HepG2 (cell line): ENCODE data around the gene POLRMT. TPM values are rescaled to one million over a fixed set of nuclear protein-coding genes. Genes with fewer than 3 reads are reported as not detected.

Experiments used
- AGO2 ChIP-seq: fragments of 200-400 bp; formaldehyde crosslinking; optimal IDR thresholded peaks from 2 replicates; pipeline ENCODE3; 2017; ENCODE audit warnings: mild to moderate bottlenecking, low read depth, low read length, moderate library complexity
- HNF4A ChIP-seq: sonication (generic); formaldehyde crosslinking; IDR thresholded peaks from 2 replicates; pipeline ENCODE4 v1.4.0; 2020; ENCODE audit warnings: missing genetic modification reagents
- HNRNPLL ChIP-seq: fragments of 200-400 bp; formaldehyde crosslinking; IDR thresholded peaks from 2 replicates; pipeline ENCODE4 v1.6.1; 2017; ENCODE audit warnings: mild to moderate bottlenecking, low read depth, low read length; ENCODE audit not compliant: poor library complexity, severe bottlenecking
- MEIS1 ChIP-seq: sonication (generic); formaldehyde crosslinking; IDR thresholded peaks from 2 replicates; pipeline ENCODE4 v1.9.0; 2021; ENCODE audit warnings: mild to moderate bottlenecking, missing genetic modification reagents, moderate library complexity, borderline replicate concordance
- PAX8 ChIP-seq: sonication (generic); formaldehyde crosslinking; IDR thresholded peaks from 2 replicates; pipeline ENCODE4 v1.8.0; 2022; ENCODE audit warnings: mild to moderate bottlenecking, missing genetic modification reagents, borderline replicate concordance
- PHF21A ChIP-seq: sonication (generic); formaldehyde crosslinking; IDR thresholded peaks from 2 replicates; pipeline ENCODE4 v1.5.0; 2020; ENCODE audit warnings: mild to moderate bottlenecking, missing genetic modification reagents
- RBM39 ChIP-seq: fragments of 200-400 bp; formaldehyde crosslinking; IDR thresholded peaks from one replicate; pipeline ENCODE4 v1.6.1; 2018; ENCODE audit warnings: antibody characterized with exemption, mild to moderate bottlenecking, low read depth, low read length; ENCODE audit not compliant: poor library complexity, severe bottlenecking
- SMAD1 ChIP-seq: sonication (generic); formaldehyde crosslinking; IDR thresholded peaks from 2 replicates; pipeline ENCODE4 v1.4.0; 2020; ENCODE audit warnings: missing genetic modification reagents, low read depth, mild to moderate bottlenecking, borderline replicate concordance
- ZNF230 ChIP-seq: sonication (generic); formaldehyde crosslinking; IDR thresholded peaks from 2 replicates; pipeline ENCODE4 v1.4.0; 2020; ENCODE audit warnings: mild to moderate bottlenecking, missing genetic modification reagents
- ZNF543 ChIP-seq: sonication (generic); formaldehyde crosslinking; IDR thresholded peaks from 2 replicates; pipeline ENCODE4 v1.4.0; 2020; ENCODE audit warnings: mild to moderate bottlenecking, missing genetic modification reagents
- polyA plus RNA-seq, 8 experiments: library from polyadenylated mRNA; depleted of rRNA in 3 of 8; stranded (reverse) in 7 of 8; unstranded in 1 of 8; fragments of >200 nt; fragmentation: Illumina TruSeq in 4 of 8; extraction: Trizol in 4 of 8; gene quantifications; 2 replicates each; pipeline versions ENCODE4 v1.2.1 to v1.2.3, GENCODE V29; 2011 to 2016; ENCODE audit warnings: low read depth in 4 of 8, missing spikeins in 1 of 8, mixed read lengths in 1 of 8; ENCODE audit not compliant: insufficient read depth in 1 of 8
- total RNA-seq, 5 experiments: library from RNA; depleted of rRNA; stranded (reverse); fragments of >200 nt; fragmentation: Illumina TruSeq; extraction: Trizol; gene quantifications; 2 replicates each; pipeline ENCODE4 v1.2.3, GENCODE V29; 2016; ENCODE audit warnings: low read depth in 1 of 5
- TF ChIP-seq, protein P1 (sequence below): sonication (generic); formaldehyde crosslinking; IDR thresholded peaks from 2 replicates; pipeline ENCODE4 v1.4.0; 2020; ENCODE audit warnings: missing genetic modification reagents, mild to moderate bottlenecking, borderline replicate concordance
- TF ChIP-seq, protein P2 (sequence below): sonication (generic); formaldehyde crosslinking; IDR thresholded peaks from 2 replicates; pipeline ENCODE4 v1.5.0; 2020; ENCODE audit warnings: mild to moderate bottlenecking, missing genetic modification reagents
- TF ChIP-seq, protein P3 (sequence below): IDR thresholded peaks from 2 replicates; pipeline ENCODE4 v1.6.1; 2012; ENCODE audit warnings: low read depth, low read length, improper control_type of control experiment
- TF ChIP-seq, protein P4 (sequence below): sonication (generic); formaldehyde crosslinking; IDR thresholded peaks from 2 replicates; pipeline ENCODE4 v1.4.0; 2020; ENCODE audit warnings: mild to moderate bottlenecking, missing genetic modification reagents

Gene POLRMT
- total and polyA plus RNA-seq, 2 of the 13 experiments (the other 11 are each of a cell fraction or from before 2014, with no cell fraction given), result 78.0 to 101 TPM

DNA sequence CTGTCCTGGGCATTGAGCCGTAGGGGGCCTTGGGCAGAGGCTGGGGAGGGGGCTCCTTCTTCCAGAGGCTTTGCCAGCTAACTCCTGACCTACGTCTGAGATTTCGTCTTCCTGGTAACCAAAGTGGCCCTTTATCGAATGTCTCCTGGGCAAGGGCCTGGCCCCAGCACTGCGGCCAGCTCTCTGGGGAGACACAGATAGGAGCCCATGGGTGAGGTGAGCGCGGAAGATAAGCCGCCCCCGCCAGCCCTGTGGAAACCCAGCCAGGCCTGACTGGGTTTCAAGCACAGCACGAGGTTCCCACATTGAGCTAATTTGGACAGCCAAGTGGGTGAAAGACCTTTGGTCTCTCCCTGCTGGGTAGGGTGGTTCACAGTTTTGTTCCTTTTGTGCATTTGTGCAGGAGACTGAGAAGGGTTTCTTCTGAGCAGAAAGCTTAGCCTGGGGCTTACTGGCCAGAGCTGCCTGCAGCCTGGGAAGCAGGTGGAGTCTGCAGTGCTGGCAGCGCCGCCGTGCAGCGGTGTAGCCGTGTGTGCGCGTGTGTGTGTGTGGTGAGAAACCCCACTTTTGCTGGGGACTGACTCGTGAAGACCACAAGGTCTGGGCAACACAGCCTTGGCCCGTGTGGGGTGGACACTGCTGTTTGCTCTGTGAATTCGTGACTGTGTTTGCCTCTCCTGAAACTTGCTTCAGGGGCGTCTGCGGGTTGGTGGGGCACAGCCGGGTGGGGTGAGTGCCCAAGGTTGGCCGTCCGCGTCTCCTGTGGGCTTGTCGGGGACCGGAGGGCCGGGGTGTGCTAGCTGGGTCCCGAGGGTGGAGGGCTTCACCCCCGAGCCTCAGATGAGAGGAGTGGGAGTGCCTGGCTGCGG, 58.4 kb downstream of the POLRMT start (continued):
- TF ChIP-seq PHF21A, result 0 out of 2 replicates have a peak, but pooled peaks have one; percentile 22
- TF ChIP-seq, protein P1, sequence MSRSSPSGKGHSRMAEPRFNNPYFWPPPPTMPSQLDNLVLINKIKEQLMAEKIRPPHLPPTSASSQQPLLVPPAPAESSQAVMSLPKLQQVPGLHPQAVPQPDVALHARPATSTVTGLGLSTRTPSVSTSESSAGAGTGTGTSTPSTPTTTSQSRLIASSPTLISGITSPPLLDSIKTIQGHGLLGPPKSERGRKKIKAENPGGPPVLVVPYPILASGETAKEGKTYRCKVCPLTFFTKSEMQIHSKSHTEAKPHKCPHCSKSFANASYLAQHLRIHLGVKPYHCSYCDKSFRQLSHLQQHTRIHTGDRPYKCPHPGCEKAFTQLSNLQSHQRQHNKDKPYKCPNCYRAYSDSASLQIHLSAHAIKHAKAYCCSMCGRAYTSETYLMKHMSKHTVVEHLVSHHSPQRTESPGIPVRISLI, result no peak
- TF ChIP-seq RBM39, result no peak
- TF ChIP-seq, protein P2, sequence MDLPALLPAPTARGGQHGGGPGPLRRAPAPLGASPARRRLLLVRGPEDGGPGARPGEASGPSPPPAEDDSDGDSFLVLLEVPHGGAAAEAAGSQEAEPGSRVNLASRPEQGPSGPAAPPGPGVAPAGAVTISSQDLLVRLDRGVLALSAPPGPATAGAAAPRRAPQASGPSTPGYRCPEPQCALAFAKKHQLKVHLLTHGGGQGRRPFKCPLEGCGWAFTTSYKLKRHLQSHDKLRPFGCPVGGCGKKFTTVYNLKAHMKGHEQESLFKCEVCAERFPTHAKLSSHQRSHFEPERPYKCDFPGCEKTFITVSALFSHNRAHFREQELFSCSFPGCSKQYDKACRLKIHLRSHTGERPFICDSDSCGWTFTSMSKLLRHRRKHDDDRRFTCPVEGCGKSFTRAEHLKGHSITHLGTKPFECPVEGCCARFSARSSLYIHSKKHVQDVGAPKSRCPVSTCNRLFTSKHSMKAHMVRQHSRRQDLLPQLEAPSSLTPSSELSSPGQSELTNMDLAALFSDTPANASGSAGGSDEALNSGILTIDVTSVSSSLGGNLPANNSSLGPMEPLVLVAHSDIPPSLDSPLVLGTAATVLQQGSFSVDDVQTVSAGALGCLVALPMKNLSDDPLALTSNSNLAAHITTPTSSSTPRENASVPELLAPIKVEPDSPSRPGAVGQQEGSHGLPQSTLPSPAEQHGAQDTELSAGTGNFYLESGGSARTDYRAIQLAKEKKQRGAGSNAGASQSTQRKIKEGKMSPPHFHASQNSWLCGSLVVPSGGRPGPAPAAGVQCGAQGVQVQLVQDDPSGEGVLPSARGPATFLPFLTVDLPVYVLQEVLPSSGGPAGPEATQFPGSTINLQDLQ, result 0 out of 2 replicates have a peak, but pooled peaks have one; percentile 23
- peak; percentile 39; the same call in 1 of the 2 replicates for TF ChIP-seq HNF4A (CRISPR knock-in tag)
- TF ChIP-seq MEIS1, result 0 out of 2 replicates have a peak, but pooled peaks have one; percentile 22
- no peak for TF ChIP-seq SMAD1 (CRISPR knock-in tag)
- TF ChIP-seq ZNF543 (CRISPR knock-in tag), result 0 out of 2 replicates have a peak, but pooled peaks have one; percentile 33
- no peak for TF ChIP-seq AGO2
- TF ChIP-seq PAX8, result no peak
- peak; percentile 20 for TF ChIP-seq HNRNPLL
- 0 out of 2 replicates have a peak, but pooled peaks have one; percentile 42 for TF ChIP-seq ZNF230 (CRISPR knock-in tag)
- TF ChIP-seq, protein P3, sequence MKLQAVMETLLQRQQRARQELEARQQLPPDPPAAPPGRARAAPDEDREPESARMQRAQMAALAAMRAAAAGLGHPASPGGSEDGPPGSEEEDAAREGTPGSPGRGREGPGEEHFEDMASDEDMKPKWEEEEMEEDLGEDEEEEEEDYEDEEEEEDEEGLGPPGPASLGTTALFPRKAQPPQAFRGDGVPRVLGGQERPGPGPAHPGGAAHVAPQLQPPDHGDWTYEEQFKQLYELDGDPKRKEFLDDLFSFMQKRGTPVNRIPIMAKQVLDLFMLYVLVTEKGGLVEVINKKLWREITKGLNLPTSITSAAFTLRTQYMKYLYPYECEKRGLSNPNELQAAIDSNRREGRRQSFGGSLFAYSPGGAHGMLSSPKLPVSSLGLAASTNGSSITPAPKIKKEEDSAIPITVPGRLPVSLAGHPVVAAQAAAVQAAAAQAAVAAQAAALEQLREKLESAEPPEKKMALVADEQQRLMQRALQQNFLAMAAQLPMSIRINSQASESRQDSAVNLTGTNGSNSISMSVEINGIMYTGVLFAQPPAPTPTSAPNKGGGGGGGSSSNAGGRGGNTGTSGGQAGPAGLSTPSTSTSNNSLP, result no peak
- TF ChIP-seq, protein P4, sequence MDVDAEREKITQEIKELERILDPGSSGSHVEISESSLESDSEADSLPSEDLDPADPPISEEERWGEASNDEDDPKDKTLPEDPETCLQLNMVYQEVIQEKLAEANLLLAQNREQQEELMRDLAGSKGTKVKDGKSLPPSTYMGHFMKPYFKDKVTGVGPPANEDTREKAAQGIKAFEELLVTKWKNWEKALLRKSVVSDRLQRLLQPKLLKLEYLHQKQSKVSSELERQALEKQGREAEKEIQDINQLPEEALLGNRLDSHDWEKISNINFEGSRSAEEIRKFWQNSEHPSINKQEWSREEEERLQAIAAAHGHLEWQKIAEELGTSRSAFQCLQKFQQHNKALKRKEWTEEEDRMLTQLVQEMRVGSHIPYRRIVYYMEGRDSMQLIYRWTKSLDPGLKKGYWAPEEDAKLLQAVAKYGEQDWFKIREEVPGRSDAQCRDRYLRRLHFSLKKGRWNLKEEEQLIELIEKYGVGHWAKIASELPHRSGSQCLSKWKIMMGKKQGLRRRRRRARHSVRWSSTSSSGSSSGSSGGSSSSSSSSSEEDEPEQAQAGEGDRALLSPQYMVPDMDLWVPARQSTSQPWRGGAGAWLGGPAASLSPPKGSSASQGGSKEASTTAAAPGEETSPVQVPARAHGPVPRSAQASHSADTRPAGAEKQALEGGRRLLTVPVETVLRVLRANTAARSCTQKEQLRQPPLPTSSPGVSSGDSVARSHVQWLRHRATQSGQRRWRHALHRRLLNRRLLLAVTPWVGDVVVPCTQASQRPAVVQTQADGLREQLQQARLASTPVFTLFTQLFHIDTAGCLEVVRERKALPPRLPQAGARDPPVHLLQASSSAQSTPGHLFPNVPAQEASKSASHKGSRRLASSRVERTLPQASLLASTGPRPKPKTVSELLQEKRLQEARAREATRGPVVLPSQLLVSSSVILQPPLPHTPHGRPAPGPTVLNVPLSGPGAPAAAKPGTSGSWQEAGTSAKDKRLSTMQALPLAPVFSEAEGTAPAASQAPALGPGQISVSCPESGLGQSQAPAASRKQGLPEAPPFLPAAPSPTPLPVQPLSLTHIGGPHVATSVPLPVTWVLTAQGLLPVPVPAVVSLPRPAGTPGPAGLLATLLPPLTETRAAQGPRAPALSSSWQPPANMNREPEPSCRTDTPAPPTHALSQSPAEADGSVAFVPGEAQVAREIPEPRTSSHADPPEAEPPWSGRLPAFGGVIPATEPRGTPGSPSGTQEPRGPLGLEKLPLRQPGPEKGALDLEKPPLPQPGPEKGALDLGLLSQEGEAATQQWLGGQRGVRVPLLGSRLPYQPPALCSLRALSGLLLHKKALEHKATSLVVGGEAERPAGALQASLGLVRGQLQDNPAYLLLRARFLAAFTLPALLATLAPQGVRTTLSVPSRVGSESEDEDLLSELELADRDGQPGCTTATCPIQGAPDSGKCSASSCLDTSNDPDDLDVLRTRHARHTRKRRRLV, result 0 out of 2 replicates have a peak, but pooled peaks have one; percentile 40
